ENCODE data around the gene H6PD. TPM values are rescaled to one million over a fixed set of nuclear protein-coding genes. Genes with fewer than 3 reads are reported as not detected.

Gene H6PD
- total RNA-seq, 1 experiment from 2014 or later, result 12.6 TPM

- Histone ChIP-seq H3K9me3 (replicated peaks) (peaks cover 18% of the 10 kb centered on the region), H3K27me3 (replicated peaks) (no peaks in the 10 kb centered on the region), H3K36me3 (peaks cover 22% of the 10 kb centered on the region), H3K4me1 (replicated peaks) (peaks cover 13% of the 10 kb centered on the region), H3K27ac (no peak overlapping the region), H3K4me3 (no peak overlapping the region)
- DNase-seq (ENCODE audit: low read depth in 1 of 2, low spot score in 2 of 2), result no peak
Measured at GRCh38 chr1:9262096-9262986, 27.8 kb downstream of the H6PD start.

- Histone ChIP-seq H3K27ac (no peak overlapping the region), H3K36me3 (peaks cover 18% of the 10 kb centered on the region), H3K9me3 (replicated peaks) (peaks cover 13% of the 10 kb centered on the region), H3K27me3 (replicated peaks) (no peaks in the 10 kb centered on the region), H3K4me3 (no peak overlapping the region), H3K4me1 (replicated peaks) (peaks cover 14% of the 10 kb centered on the region)
- DNase-seq (ENCODE audit: low read depth in 1 of 2, low spot score in 2 of 2), result no peak
Measured at GRCh38 chr1:9263276-9263855, 28.8 kb downstream of the H6PD start.

GRCh38 chr1:9263984-9264872, 29.7 kb downstream of the H6PD start:
- no peak for DNase-seq (ENCODE audit: low read depth in 1 of 2, low spot score in 2 of 2)

GRCh38 chr1:9265037-9265436, 30.5 kb downstream of the H6PD start:
- H3K4me1 ChIP-seq (replicated peaks), result peaks cover 12% of the 10 kb centered on the region
- no peak overlapping the region for H3K4me3 ChIP-seq
- peaks cover under 1% of the 10 kb centered on the region; the same call in 1 of the 2 replicates for H3K9me3 ChIP-seq (replicated peaks)
- peaks cover 13% of the 10 kb centered on the region for H3K36me3 ChIP-seq
- no peak overlapping the region for H3K27ac ChIP-seq
- no peak for DNase-seq (ENCODE audit: low read depth in 1 of 2, low spot score in 2 of 2)
- H3K27me3 ChIP-seq (replicated peaks), result no peaks in the 10 kb centered on the region

More at GRCh38 chr1:9263984-9264872, 29.7 kb downstream of the H6PD start:
- Histone ChIP-seq H3K36me3 (peaks cover 17% of the 10 kb centered on the region), H3K27ac (no peak overlapping the region), H3K9me3 (replicated peaks) (peaks cover 8% of the 10 kb centered on the region), H3K27me3 (replicated peaks) (no peaks in the 10 kb centered on the region), H3K4me1 (replicated peaks) (peaks cover 13% of the 10 kb centered on the region), H3K4me3 (no peak overlapping the region)

GRCh38 chr1:9265968-9266367, 31.4 kb downstream of the H6PD start:
- no peak for DNase-seq (ENCODE audit: low read depth in 1 of 2, low spot score in 2 of 2)
- peaks cover 12% of the 10 kb centered on the region for H3K4me1 ChIP-seq (replicated peaks)

GRCh38 chr1:9267352-9267686, 32.7 kb downstream of the H6PD start:
- H3K36me3 ChIP-seq, result peaks cover 13% of the 10 kb centered on the region
- H3K27ac ChIP-seq, result no peak overlapping the region
- H3K4me1 ChIP-seq (replicated peaks), result peaks cover 12% of the 10 kb centered on the region
- no peaks in the 10 kb centered on the region for H3K9me3 ChIP-seq (replicated peaks)
- DNase-seq (ENCODE audit: low read depth in 1 of 2, low spot score in 2 of 2), result no peak
- no peaks in the 10 kb centered on the region for H3K27me3 ChIP-seq (replicated peaks)
- H3K4me3 ChIP-seq, result no peak overlapping the region

More at GRCh38 chr1:9265968-9266367, 31.4 kb downstream of the H6PD start:
- no peak overlapping the region for H3K4me3 ChIP-seq
- no peak overlapping the region for H3K27ac ChIP-seq
- H3K9me3 ChIP-seq (replicated peaks), result no peaks in the 10 kb centered on the region
- peaks cover 13% of the 10 kb centered on the region for H3K36me3 ChIP-seq
- H3K27me3 ChIP-seq (replicated peaks), result no peaks in the 10 kb centered on the region

GRCh38 chr1:9267827-9268581, 33.4 kb downstream of the H6PD start:
- DNase-seq (ENCODE audit: low read depth in 1 of 2, low spot score in 2 of 2), result no peak
- H3K27ac ChIP-seq, result no peak overlapping the region
- H3K4me1 ChIP-seq (replicated peaks), result peaks cover 12% of the 10 kb centered on the region
- H3K4me3 ChIP-seq, result no peak overlapping the region
- H3K9me3 ChIP-seq (replicated peaks), result no peaks in the 10 kb centered on the region
- H3K36me3 ChIP-seq, result peaks cover 13% of the 10 kb centered on the region
- H3K27me3 ChIP-seq (replicated peaks), result no peaks in the 10 kb centered on the region

- Histone ChIP-seq H3K4me1 (replicated peaks) (peaks cover 12% of the 10 kb centered on the region), H3K27me3 (replicated peaks) (no peaks in the 10 kb centered on the region), H3K36me3 (peaks cover 11% of the 10 kb centered on the region), H3K4me3 (no peak overlapping the region), H3K27ac (no peak overlapping the region), H3K9me3 (replicated peaks) (no peaks in the 10 kb centered on the region)
- DNase-seq (ENCODE audit: low read depth in 1 of 2, low spot score in 2 of 2), result no peak
Measured at GRCh38 chr1:9269078-9269501, 34.5 kb downstream of the H6PD start.

- no peak for DNase-seq (ENCODE audit: low read depth in 1 of 2, low spot score in 2 of 2)
- Histone ChIP-seq H3K4me1 (replicated peaks) (peaks cover 13% of the 10 kb centered on the region), H3K36me3 (peaks cover 5% of the 10 kb centered on the region), H3K4me3 (no peak overlapping the region), H3K9me3 (replicated peaks) (no peaks in the 10 kb centered on the region), H3K27ac (no peak overlapping the region), H3K27me3 (replicated peaks) (no peaks in the 10 kb centered on the region)
Measured at GRCh38 chr1:9269721-9270120, 35.1 kb downstream of the H6PD start.

- Histone ChIP-seq H3K36me3 (no peaks in the 10 kb centered on the region; the same call in 1 of the 2 replicates), H3K4me1 (replicated peaks) (peaks cover 20% of the 10 kb centered on the region), H3K9me3 (replicated peaks) (no peaks in the 10 kb centered on the region), H3K27me3 (replicated peaks) (no peaks in the 10 kb centered on the region), H3K4me3 (no peak overlapping the region), H3K27ac (no peak overlapping the region)
- DNase-seq (ENCODE audit: low read depth in 1 of 2, low spot score in 2 of 2), result no peak
Measured at GRCh38 chr1:9270290-9270883, 35.8 kb downstream of the H6PD start.

- no peak for DNase-seq (ENCODE audit: low read depth in 1 of 2, low spot score in 2 of 2)
- no peaks in the 10 kb centered on the region; the same call in 1 of the 2 replicates for H3K36me3 ChIP-seq
Measured at GRCh38 chr1:9271283-9271682, 36.7 kb downstream of the H6PD start.

GRCh38 chr1:9271861-9272595, 37.5 kb downstream of the H6PD start:
- no peak overlapping the region for H3K27ac ChIP-seq
- no peak for DNase-seq (ENCODE audit: low read depth in 1 of 2, low spot score in 2 of 2)

More at GRCh38 chr1:9271283-9271682, 36.7 kb downstream of the H6PD start:
- H3K9me3 ChIP-seq (replicated peaks), result no peaks in the 10 kb centered on the region
- H3K4me1 ChIP-seq (replicated peaks), result peaks cover 29% of the 10 kb centered on the region
- H3K27ac ChIP-seq, result no peak overlapping the region
- no peaks in the 10 kb centered on the region for H3K27me3 ChIP-seq (replicated peaks)
- no peak overlapping the region for H3K4me3 ChIP-seq

More at GRCh38 chr1:9271861-9272595, 37.5 kb downstream of the H6PD start:
- H3K36me3 ChIP-seq, result no peaks in the 10 kb centered on the region; the same call in 1 of the 2 replicates
- no peaks in the 10 kb centered on the region for H3K9me3 ChIP-seq (replicated peaks)
- peaks cover 22% of the 10 kb centered on the region for H3K4me1 ChIP-seq (replicated peaks)
- H3K27me3 ChIP-seq (replicated peaks), result no peaks in the 10 kb centered on the region
- H3K4me3 ChIP-seq, result no peak overlapping the region

Measured in SJSA1 (cell line).